NK-92 (cell line): ENCODE data around the gene HHATL.

ENCODE experiments used
- DNase-seq: peaks from one replicate; lab custom pipeline; 2025; ENCODE audit not compliant: unreplicated experiment; lab: John Stamatoyannopoulos, UW

HHATL gene

DNA sequence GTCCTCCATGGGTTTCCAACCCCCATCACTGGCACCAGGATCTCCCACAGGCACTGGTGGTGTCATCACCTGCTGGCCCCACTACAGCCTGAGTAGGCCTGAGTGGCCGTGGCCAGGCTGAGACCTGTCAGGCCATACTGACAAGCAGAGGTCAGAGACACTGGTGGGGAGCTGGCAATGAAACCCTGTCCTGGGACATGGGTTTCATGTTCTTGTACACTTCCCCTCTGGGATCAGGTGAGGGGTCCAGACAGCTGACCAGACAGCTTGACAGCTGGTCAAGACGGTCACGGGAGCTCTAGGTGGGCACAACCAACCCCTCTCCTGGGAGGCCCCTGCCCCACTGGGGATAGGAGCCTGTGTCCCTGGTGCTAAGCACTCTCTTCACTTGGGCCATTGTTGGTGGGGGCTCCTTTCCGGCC, 36.0 kb downstream of the HHATL start:
- no peak for DNase-seq

DNA sequence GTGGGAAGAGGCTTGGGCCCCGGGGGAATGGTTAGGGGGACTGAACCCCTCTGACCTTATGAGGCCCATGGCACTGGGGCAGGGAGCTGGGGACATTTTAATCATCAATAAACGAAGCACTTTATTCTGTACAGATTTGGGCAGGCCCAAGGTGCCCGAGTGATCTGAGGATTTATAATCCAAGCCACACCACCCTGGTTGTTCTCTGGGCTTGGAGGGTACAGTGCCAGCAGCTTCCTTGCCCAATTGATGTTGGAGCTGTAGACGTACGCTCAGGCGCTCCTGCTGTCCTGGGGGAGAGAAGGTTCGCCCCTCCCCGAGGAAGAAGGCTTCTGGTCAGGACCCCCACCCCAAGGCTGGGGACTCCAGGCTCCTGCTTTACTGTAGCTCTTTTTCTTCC, 36.6 kb downstream of the HHATL start:
- no peak for DNase-seq

GRCh38 chr3:42665050-42665878, 37.3 kb downstream of the HHATL start:
- DNase-seq: no peak

DNA sequence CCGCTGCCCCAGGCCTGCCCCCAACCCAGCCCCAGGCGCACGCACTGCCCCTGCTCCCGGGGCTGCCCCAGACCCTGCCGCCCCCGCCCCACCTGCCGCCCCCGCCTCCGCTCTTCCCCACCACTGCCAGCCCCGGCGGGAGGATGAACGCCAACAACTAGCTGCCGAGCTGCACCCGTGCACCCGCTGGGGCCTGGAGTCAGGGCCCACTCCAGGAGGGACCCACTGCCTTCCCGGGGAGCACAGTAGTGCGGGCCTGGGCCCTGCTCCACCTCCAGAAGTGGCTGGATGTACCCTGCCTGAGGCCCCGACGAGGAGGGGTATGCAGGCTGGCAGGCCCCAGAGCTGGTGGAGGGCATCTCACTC, 38.2 kb downstream of the HHATL start:
- no peak for DNase-seq

GRCh38 chr3:42663581-42664437, 38.8 kb downstream of the HHATL start:
- no peak for DNase-seq

DNA sequence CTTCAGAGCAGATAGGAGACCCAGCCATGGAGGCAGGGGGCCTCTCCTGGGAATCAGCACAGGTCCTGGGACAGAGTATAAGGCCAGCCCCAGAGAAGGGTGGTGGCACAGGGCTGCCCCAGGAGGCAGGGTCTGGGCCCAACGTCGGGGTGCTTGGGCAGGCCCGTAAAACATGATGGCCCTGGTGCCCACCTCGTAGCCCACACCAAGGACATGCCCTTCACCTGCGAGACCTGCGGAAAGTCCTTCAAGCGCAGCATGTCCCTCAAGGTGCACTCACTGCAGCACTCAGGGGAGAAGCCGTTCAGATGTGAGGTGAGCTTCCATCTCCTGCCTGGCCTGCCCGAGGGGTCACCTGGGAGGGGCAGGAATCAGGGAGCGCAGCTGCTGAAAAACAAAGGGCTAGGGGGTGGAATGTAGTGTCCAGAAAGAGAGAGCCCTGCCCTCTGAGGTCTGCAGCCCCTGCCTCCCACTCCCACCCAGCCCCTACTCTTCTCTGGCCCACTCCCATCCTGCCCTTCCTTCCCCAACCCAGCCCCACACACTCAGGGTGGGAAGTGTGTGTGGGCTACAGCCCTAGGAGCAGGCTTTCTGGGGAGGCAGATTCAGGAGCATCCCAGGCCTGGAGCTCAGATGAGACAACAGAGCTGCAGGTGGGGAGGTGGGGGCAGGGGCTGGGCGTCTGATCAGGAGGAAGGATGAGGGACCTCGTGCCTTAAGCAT, 39.6 kb downstream of the HHATL start:
- DNase-seq: no peak

- DNase-seq: no peak
Measured at GRCh38 chr3:42662037-42662812, 40.4 kb downstream of the HHATL start.

GRCh38 chr3:42661593-42662022, 41.0 kb downstream of the HHATL start:
- DNase-seq: no peak

DNA sequence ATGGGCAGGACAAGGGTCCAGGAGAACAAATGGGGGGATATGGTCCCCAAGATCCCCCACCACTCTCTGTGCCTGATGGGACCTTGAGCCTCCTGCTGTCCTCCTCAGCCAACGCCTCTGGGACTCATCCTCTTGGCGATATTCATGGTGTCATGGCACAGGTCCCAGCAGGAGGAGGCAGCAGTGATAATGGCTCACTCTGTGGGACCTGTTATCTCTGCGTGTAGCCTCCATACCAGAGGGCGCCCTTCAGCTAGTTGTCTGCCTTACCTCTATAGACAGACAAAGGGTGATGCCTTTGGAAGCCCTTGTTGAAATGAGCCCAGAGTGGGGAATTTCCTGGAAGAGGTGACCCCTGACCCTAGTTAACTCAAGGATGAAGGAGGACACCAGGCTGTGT, 41.7 kb downstream of the HHATL start:
- DNase-seq: no peak

DNA sequence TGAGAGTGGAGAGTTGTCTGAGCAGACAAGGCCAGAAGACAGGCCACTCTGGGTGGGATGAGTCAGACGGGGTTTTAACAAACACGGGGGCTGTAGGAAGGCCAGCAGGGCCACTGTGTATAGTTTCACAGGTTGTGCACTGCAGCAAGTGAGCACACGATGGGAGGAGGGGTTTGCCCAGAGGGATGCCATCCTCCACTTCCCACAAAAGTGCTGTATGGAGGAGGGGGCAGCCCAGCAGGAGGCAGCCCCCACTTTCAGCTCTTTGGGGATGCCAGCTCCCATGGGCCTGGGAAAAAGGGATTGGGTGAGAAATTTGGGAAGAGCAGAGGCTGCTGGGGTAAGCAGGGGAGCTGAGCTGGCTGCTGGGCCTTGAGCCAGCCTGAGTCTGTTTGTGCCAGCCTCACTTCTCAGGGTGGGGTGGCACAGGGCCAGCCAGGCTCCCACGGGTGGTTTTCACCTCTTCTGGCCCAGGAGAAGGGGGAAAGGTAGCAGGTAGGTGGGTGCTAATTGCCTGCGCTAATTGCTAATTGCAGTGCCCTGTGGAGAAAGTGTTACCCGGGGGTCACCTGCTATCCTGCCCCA, 42.4 kb downstream of the HHATL start:
- DNase-seq: no peak

- no peak for DNase-seq
Measured at GRCh38 chr3:42659451-42660130, 43.0 kb downstream of the HHATL start.

DNA sequence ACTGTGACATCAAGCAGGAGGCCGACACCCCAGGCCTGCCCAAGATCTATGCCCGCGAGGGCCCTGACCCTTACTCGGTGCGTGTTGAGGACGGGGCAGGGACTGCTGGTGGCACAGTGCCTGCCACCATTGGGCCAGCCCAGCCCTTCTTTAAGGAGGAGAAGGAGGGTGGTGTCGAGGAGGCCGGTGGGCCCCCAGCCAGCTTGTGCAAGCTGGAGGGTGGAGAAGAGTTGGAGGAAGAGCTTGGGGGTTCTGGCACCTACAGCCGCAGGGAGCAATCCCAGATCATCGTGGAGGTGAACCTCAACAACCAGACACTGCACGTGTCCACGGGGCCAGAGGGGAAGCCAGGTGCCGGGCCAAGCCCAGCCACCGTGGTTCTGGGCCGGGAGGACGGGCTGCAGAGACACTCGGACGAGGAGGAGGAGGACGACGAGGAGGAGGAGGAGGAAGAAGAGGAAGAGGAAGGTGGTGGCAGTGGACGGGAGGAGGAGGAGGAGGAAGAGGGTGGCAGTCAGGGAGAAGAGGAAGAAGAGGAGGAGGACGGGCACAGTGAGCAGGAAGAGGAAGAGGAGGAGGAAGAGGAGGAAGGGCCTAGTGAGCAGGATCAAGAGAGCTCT, 43.7 kb downstream of the HHATL start:
- no peak for DNase-seq

GRCh38 chr3:42658091-42658770, 44.4 kb downstream of the HHATL start:
- DNase-seq: no peak

DNA sequence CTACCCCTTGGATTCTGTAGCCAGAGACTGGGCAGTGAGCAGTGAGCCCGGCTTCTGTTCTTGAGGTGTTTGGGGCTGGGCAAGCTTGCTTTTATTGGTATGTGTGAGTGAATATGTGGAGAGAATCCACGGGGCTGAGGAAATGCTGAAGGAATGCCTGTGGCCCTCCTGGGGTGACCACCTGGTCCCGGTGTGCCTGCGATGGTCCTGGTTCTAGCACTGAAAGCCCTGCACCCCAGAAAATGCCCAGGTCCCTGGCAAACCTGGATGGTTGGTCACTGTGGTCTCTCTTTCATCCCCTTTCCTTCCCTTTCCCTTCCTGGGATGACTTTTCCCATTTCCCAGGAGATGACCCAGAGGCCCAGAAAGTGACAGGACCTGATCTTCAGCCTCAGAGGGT, 44.9 kb downstream of the HHATL start:
- DNase-seq: no peak

DNA sequence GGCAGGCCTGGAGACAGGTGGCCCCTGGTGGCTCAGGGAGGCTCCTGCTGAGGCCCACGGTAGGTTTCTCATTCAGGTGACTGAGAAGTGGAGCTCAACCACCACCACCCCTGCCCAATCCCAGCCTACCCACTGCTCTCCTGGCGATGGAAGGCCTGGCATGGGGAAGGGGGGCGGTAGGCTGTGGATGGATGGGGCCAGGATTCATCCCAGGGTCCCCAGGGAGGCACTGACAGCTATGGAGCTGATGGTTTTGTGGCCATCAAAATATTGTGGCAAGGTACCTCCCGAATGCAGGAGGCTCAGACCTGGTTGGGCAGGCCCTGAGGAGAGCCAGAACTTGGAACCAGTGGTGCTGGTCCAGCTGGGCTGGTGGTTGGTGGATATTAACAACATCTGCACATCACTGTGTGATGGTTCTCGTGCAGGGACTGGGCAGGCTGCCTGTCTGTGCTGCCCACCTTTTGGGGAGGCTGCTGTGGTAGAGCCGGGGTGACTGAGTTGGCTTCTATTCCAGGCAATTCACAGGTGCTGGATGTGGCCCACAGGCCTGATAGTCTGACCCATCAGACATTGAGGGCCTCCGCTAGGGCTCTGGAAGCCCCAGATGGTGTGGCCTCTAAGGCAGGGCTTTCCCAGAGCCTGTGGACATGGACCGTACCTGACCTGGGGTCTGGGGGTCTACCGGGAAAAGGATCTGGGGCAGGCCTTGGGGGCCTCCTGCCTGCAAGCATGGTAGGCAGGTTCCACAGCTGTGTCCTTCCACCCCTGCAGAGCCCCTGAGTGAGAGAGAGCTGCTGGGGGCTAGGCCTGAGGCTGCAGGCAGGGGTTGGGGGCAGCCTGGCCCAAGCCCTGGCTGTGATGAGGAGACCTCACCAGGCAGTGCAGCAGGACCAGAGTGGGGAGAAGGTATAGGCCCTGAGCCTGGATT, 45.7 kb downstream of the HHATL start:
- DNase-seq: no peak

GRCh38 chr3:42655980-42656679, 46.5 kb downstream of the HHATL start:
- DNase-seq: no peak

- DNase-seq: no peak
Measured at GRCh38 chr3:42655331-42655888, 47.2 kb downstream of the HHATL start.
